Epithelial cell of esophagus (primary cell): Measurements from ENCODE around the gene CLCN6.
"Not testable (repeated sequence)": the region's sequence is repeated elsewhere in the genome, so short reads cannot be mapped to it uniquely, and the experiment has no call there.

Experiments
- DNase-seq: peaks from one replicate; pipeline ENCODE4 v3.0.0; 2010; ENCODE audit warnings: low read depth
- H3K4me3 ChIP-seq: 2 replicates; pipeline ENCODE4 v1.5.1; 2011; ENCODE audit warnings: mild to moderate bottlenecking, low read length, control low read depth
- TF ChIP-seq, protein P1 (sequence below): IDR thresholded peaks from 2 replicates; pipeline ENCODE4 v1.5.1; 2011; ENCODE audit warnings: low read depth, mild to moderate bottlenecking, low read length, control low read depth, inconsistent platforms; ENCODE audit not compliant: insufficient read depth; ENCODE audit errors: missing control alignments

Gene CLCN6

DNA sequence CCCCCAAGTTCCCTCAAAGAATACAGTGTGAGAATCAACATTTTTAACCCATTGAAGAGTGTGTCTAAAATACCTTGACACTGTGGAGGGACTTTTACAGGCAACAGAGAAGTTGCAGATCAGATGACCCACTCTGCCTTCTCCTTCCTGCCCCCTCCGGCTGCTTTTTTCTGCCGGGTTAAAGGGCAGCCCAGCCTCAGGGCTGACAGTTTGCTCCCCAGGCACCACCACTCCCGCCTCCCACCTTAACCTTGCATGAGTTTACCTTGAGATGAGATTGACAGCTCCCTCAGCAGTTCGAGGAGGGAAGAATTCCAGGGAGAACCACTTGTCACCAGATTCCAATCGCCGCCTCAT is 3.4 kb upstream of the CLCN6 start:
- TF ChIP-seq, protein P1, sequence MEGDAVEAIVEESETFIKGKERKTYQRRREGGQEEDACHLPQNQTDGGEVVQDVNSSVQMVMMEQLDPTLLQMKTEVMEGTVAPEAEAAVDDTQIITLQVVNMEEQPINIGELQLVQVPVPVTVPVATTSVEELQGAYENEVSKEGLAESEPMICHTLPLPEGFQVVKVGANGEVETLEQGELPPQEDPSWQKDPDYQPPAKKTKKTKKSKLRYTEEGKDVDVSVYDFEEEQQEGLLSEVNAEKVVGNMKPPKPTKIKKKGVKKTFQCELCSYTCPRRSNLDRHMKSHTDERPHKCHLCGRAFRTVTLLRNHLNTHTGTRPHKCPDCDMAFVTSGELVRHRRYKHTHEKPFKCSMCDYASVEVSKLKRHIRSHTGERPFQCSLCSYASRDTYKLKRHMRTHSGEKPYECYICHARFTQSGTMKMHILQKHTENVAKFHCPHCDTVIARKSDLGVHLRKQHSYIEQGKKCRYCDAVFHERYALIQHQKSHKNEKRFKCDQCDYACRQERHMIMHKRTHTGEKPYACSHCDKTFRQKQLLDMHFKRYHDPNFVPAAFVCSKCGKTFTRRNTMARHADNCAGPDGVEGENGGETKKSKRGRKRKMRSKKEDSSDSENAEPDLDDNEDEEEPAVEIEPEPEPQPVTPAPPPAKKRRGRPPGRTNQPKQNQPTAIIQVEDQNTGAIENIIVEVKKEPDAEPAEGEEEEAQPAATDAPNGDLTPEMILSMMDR = no peak
- H3K4me3 ChIP-seq = peak overlapping the region; percentile 42
- DNase-seq = no peak

DNA sequence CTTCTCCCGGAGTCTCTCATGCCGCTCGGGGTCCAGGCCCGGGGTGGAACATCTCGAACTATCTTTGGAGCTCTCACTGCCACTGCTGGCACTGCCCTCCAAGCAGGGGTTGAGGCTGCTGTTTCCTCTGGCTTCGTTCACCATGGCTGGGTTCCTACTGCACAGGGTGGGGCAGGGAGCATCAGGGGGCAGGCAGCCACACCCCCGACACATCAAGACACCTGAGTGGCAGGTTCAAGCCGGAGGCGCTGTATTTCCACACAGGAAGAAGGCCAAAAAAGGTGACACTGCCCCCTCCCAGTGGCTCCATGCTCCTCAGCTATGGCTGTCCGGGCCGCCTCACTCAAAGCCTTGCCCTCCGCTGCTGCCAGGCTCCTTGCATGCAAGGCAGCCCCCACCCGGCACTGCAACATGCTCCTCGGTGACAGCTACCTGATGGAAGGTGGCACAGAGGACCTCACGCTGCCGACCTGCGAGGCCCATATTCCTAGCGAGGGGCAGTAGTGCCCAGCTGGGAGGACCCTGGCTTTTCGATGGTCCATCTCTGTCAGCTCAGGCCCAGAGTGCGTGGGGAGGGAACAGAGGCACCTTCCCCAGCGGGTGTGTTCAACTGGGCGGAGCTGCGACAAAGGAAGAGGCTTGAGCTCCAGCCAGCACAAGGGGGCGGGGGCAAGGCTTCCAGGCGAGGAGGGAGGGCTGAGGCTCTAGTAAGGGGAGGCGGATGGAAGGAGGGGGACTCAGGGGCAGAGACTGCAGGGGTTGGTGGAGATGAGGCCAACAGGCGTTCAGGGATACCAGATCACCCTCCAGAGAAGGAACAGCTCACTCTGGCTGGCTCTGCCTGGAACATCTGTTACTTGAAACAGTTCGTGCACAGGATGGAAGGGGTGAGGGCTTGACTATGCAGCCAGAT is 2.8 kb upstream of the CLCN6 start:
- peak; percentile 87 for DNase-seq
- H3K4me3 ChIP-seq = peak overlapping the region; percentile 42
- TF ChIP-seq, protein P1 = no peak

DNA sequence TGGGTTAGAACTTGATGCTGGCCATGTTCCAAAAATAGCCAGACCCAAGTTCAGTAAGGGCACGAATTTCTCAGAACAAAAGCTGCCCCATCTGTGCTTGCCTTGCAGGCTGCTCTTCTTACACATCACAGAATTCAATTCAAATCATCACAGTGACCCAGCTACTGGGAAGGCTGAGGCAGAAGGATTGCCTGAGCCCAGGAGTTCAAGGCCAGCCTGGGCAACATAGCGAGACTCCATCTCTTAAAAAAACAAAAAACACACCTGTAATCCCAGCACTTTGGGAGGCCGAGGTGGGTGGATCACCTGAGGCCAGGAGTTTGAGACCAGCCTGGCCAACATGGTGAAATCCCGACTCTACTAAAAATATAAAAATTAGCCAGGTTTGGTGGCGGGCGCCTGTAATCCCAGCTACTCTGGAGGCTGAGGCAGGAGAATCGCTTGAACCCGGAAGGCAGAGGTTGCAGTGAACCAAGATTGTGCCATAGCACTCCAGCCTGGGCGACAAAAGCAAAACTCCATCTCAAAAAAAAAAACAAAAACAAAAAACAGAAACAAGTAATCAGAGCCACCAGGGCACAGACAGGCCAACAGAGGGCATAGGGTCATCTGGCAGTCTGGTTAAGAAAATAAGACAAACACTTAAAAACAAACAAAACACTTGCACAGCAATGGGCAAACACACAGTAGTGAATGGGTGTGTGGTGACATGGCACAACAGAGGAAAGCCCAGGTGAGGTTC is 1.9 kb upstream of the CLCN6 start:
- H3K4me3 ChIP-seq = peak overlapping the region; percentile 74
- DNase-seq = not testable (repeated sequence)

DNA sequence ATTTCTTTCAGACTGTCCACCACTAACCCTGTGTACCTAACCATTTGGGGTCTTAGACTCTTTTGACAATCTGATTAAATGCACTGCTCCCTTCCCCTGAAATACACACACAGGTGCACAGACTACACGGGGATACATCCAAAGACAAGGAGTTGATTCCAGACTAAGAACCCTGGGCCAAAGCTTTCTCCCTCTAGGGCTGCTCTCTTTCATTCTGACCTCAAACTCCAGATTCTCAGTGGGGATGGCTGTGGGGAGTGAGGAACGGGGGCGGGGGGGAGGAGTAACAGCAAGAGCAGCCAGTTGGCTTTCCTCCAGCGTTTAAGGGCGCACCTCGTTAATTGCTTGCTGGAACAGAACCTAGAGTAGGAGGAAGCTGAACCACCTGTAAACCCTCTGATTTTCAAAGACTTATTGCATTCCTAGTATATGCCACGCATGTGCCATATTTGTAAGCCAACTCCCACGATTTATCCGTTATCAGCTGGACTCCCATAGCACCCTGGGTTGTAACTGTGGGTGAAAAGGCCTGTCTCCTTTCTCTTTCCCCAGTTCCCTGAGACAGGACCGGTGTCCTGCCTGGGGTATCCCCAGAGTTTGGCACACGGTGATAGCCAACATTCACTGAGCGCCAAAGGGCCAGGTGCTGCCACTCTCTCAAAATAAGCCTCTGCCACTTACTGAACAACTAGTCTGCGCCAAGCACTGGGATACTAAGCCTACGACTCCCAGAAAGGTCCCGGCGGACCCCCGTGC is 1.1 kb upstream of the CLCN6 start:
- TF ChIP-seq, protein P1 = no peak
- DNase-seq = peak; percentile 75
- H3K4me3 ChIP-seq = peak overlapping the region; percentile 74

DNA sequence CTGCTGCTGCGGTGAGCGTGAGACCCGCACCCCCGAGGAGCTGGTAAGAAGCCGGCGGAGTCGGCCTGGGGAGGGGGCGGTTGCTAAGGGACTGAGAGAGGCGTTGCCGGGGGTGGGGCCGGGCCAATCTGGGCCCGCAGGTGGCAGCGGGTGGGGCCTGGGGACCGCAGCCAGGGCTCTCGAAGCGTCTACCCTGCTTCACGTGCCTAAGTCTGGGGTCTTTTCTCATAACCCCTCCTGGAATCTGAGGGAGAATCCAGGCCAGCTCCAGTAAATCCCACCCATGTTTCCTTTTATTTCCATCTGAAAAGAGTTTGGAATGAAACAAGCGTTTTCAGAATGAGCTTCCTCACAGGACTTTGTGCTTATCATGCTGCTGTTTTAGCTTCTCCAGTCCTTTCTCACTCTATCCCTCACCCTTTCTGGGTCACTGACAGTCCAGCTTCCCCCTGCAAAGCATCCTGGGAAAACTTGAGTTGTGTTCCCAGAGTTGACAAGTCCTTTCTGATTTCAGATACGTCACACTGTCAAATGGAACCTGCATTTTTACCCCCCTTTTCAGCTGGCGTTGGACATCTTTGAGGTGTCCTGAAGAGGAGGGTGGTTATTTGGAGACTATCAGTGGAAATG is 431 bp downstream of the CLCN6 start:
- TF ChIP-seq, protein P1 = no peak
- peak overlapping the region; percentile 74 for H3K4me3 ChIP-seq
- DNase-seq = peak; percentile 33

DNA sequence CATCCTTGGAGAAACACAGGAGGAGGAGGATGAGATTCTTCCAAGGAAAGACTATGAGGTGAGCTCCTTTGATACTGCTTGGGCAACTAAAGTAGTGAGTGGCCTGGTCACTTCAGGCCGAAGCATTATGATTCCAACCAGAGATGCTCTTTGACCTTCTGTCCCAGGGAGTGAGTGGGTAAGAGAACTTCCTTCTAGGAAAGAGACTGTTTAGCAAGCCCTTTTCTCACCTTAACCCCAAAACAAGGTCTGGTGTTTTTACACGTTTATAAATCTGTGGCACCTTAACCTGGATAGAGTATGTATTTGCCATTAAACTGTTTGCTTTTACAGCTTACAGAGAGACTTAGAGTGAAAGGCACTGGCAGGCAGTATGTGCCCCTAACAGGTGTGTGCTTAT is 1.1 kb downstream of the CLCN6 start:
- DNase-seq = no peak
- TF ChIP-seq, protein P1 = no peak
- peak overlapping the region; percentile 74 for H3K4me3 ChIP-seq
